Nephron (organoid): Measurements from ENCODE around the gene TECPR2.

Experiments
- H3K27ac Mint-ChIP-seq, 3 experiments: 2 replicates each; pipeline ENCODE4 v1.8.0; 2020; ENCODE audit warnings: mixed read lengths in 3 of 3, mild to moderate bottlenecking in 2 of 3, moderate library complexity in 1 of 3
- H3K27me3 Mint-ChIP-seq: 2 replicates; pipeline ENCODE4 v1.8.0; 2021; ENCODE audit warnings: low read depth, mild to moderate bottlenecking, moderate library complexity, mixed read lengths
- H3K36me3 Mint-ChIP-seq: 2 replicates; pipeline ENCODE4 v1.8.0; 2020; ENCODE audit warnings: low read depth, mixed read lengths
- H3K4me1 Mint-ChIP-seq: 2 replicates; pipeline ENCODE4 v1.8.0; 2020; ENCODE audit warnings: mixed read lengths
- H3K4me3 Mint-ChIP-seq, 3 experiments: 2 replicates each; pipeline ENCODE4 v1.8.0; 2020; ENCODE audit warnings: mild to moderate bottlenecking in 3 of 3, mixed read lengths in 3 of 3, moderate library complexity in 2 of 3
- H3K9me3 Mint-ChIP-seq: 2 replicates; pipeline ENCODE4 v1.8.0; 2020; ENCODE audit warnings: mixed read lengths
- CTCF ChIP-seq, 3 experiments: fragments of 200-600 bp; sonication (generic); IDR thresholded peaks; one replicate each; pipeline ENCODE4 v1.5.0; 2021; ENCODE audit warnings: antibody characterized with exemption in 3 of 3; ENCODE audit not compliant: unreplicated experiment in 3 of 3

TECPR2 gene

GRCh38 chr14:102506626-102506925 lies 143.8 kb downstream of the TECPR2 start:
- Mint-ChIP-seq H3K9me3 (no peaks in the 10 kb centered on the region), H3K4me1 (no peaks in the 10 kb centered on the region), H3K4me3 (peak overlapping the region; percentile 54 to 57 (median 56)), H3K27ac (no peak overlapping the region), H3K27me3 (no peaks in the 10 kb centered on the region), H3K36me3 (no peaks in the 10 kb centered on the region)
- TF ChIP-seq CTCF (IDR thresholded peaks at IDR 0.05; ENCODE audit: unreplicated experiment in 3 of 3): no peak

GRCh38 chr14:102507081-102507856 lies 144.5 kb downstream of the TECPR2 start:
- H3K36me3 Mint-ChIP-seq: no peaks in the 10 kb centered on the region

GRCh38 chr14:102507857-102508312 lies 145.1 kb downstream of the TECPR2 start:
- no peaks in the 10 kb centered on the region for H3K4me1 Mint-ChIP-seq
- H3K4me3 Mint-ChIP-seq: peak overlapping the region; percentile 83 to 88 (median 85)
- no peak for TF ChIP-seq CTCF (IDR thresholded peaks at IDR 0.05; ENCODE audit: unreplicated experiment in 3 of 3)
- H3K9me3 Mint-ChIP-seq: no peaks in the 10 kb centered on the region
- no peaks in the 10 kb centered on the region for H3K27me3 Mint-ChIP-seq
- H3K36me3 Mint-ChIP-seq: no peaks in the 10 kb centered on the region
- peak overlapping the region in 1 of 3 experiments; percentile 6 for H3K27ac Mint-ChIP-seq

More at GRCh38 chr14:102507081-102507856, 144.5 kb downstream of the TECPR2 start:
- no peak overlapping the region for H3K27ac Mint-ChIP-seq
- H3K27me3 Mint-ChIP-seq: no peaks in the 10 kb centered on the region
- H3K4me1 Mint-ChIP-seq: no peaks in the 10 kb centered on the region
- no peak for TF ChIP-seq CTCF (IDR thresholded peaks at IDR 0.05; ENCODE audit: unreplicated experiment in 3 of 3)
- H3K4me3 Mint-ChIP-seq: no peak overlapping the region
- no peaks in the 10 kb centered on the region for H3K9me3 Mint-ChIP-seq

GRCh38 chr14:102508410-102508773 lies 145.7 kb downstream of the TECPR2 start:
- no peak for TF ChIP-seq CTCF (IDR thresholded peaks at IDR 0.05; ENCODE audit: unreplicated experiment in 3 of 3)
- Mint-ChIP-seq H3K4me3 (peak overlapping the region; percentile 83 to 88 (median 85)), H3K27ac (no peak overlapping the region), H3K36me3 (no peaks in the 10 kb centered on the region), H3K4me1 (no peaks in the 10 kb centered on the region), H3K27me3 (peaks cover 4% of the 10 kb centered on the region), H3K9me3 (no peaks in the 10 kb centered on the region)

- peaks cover 5% of the 10 kb centered on the region for H3K27me3 Mint-ChIP-seq
- no peak overlapping the region for H3K27ac Mint-ChIP-seq
- H3K4me1 Mint-ChIP-seq: no peaks in the 10 kb centered on the region
- TF ChIP-seq CTCF (IDR thresholded peaks at IDR 0.05; ENCODE audit: unreplicated experiment in 3 of 3): no peak
- no peaks in the 10 kb centered on the region for H3K36me3 Mint-ChIP-seq
- H3K4me3 Mint-ChIP-seq: peak overlapping the region; percentile 83 to 88 (median 85)
- H3K9me3 Mint-ChIP-seq: no peaks in the 10 kb centered on the region
Measured at GRCh38 chr14:102508774-102509745, 146.3 kb downstream of the TECPR2 start.
